GM23338 (cell line): Measurements from ENCODE around the gene ZNF512. TPM values are rescaled to one million over a fixed set of nuclear protein-coding genes. Genes with fewer than 3 reads are reported as not detected.

ENCODE experiments used
- ATAC-seq: fragments of 200-7000 bp; cut with Tn5 transposase; 3 replicates; pipeline ENCODE4 v1.9.1; 2020
- DNase-seq: peaks from one replicate; pipeline ENCODE4 v3.0.0-alpha.2; 2015; ENCODE audit warnings: low spot score
- H2AFZ ChIP-seq: fragments of 200-600 bp; sonication (generic); 2 replicates; pipeline ENCODE4 v1.8.0; 2016; ENCODE audit warnings: antibody characterized with exemption, mild to moderate bottlenecking, moderate library complexity
- H3F3A ChIP-seq: fragments of 200-600 bp; sonication (generic); replicated peaks from 2 replicates; pipeline ENCODE4 v1.8.0; 2017; ENCODE audit warnings: antibody characterized with exemption, mixed run types, low read depth
- H3K27ac ChIP-seq: fragments of 200-600 bp; sonication (generic); 2 replicates; pipeline ENCODE4 v1.6.1; 2016; ENCODE audit warnings: low read depth
- H3K27me3 ChIP-seq: fragments of 200-600 bp; sonication (generic); 2 replicates; pipeline ENCODE4 v1.8.0; 2016; ENCODE audit warnings: mild to moderate bottlenecking, mixed run types, moderate library complexity; ENCODE audit not compliant: insufficient read depth
- H3K36me3 ChIP-seq: fragments of 200-600 bp; sonication (generic); 2 replicates; pipeline ENCODE4 v1.8.0; 2016; ENCODE audit warnings: mild to moderate bottlenecking; ENCODE audit not compliant: insufficient read depth
- H3K4me1 ChIP-seq: fragments of 200-600 bp; sonication (generic); 2 replicates; pipeline ENCODE4 v1.8.0; 2016; ENCODE audit warnings: mild to moderate bottlenecking, moderate library complexity; ENCODE audit not compliant: insufficient read depth
- H3K4me2 ChIP-seq: fragments of 200-600 bp; sonication (generic); 2 replicates; pipeline ENCODE4 v1.7.1; 2017; ENCODE audit warnings: mixed run types
- H3K4me3 ChIP-seq: fragments of 200-600 bp; sonication (generic); 2 replicates; pipeline ENCODE4 v1.6.1; 2016; ENCODE audit warnings: mixed run types
- H3K79me2 ChIP-seq: fragments of 200-600 bp; sonication (generic); replicated peaks from 2 replicates; pipeline ENCODE4 v1.8.0; 2017; ENCODE audit warnings: mild to moderate bottlenecking; ENCODE audit not compliant: insufficient read depth
- H3K9me2 ChIP-seq: fragments of 200-600 bp; sonication (generic); 2 replicates; pipeline ENCODE4 v1.8.0; 2017; ENCODE audit not compliant: insufficient read depth
- H4K20me1 ChIP-seq: fragments of 200-600 bp; sonication (generic); replicated peaks from 2 replicates; pipeline ENCODE4 v1.8.0; 2017; ENCODE audit warnings: mild to moderate bottlenecking; ENCODE audit not compliant: insufficient read depth
- H3K27ac Mint-ChIP-seq: 2 replicates; pipeline ENCODE4 v1.8.0; 2020; ENCODE audit warnings: inconsistent platforms, mild to moderate bottlenecking, moderate library complexity, mixed read lengths
- H3K27me3 Mint-ChIP-seq: 3 replicates; pipeline ENCODE4 v1.8.0; 2022; ENCODE audit warnings: low read depth, mild to moderate bottlenecking, moderate library complexity, mixed read lengths, inconsistent platforms; ENCODE audit not compliant: insufficient read depth, poor library complexity
- H3K36me3 Mint-ChIP-seq: 3 replicates; pipeline ENCODE4 v1.8.0; 2021; ENCODE audit warnings: low read depth, mild to moderate bottlenecking, inconsistent platforms, moderate library complexity, mixed read lengths
- H3K4me1 Mint-ChIP-seq: 3 replicates; pipeline ENCODE4 v1.8.0; 2020; ENCODE audit warnings: mild to moderate bottlenecking, inconsistent platforms, mixed read lengths
- H3K4me3 Mint-ChIP-seq: 3 replicates; pipeline ENCODE4 v1.8.0; 2021; ENCODE audit warnings: moderate library complexity, mild to moderate bottlenecking, inconsistent platforms, mixed read lengths
- H3K9me3 Mint-ChIP-seq: 3 replicates; pipeline ENCODE4 v1.8.0; 2020; ENCODE audit warnings: moderate library complexity, mild to moderate bottlenecking, inconsistent platforms, mixed read lengths
- CREB1 ChIP-seq: fragments of 250-450 bp; sonication (Bioruptor Pico); IDR thresholded peaks from 2 replicates; pipeline ENCODE4 v1.5.0; 2020; ENCODE audit warnings: low read depth, mild to moderate bottlenecking, moderate library complexity
- EZH2 ChIP-seq: fragments of 200-600 bp; sonication (generic); IDR thresholded peaks from one replicate; pipeline ENCODE4 v1.8.0; 2017; ENCODE audit warnings: antibody characterized with exemption, mild to moderate bottlenecking, low read depth; ENCODE audit not compliant: unreplicated experiment
- EZH2phosphoT487 ChIP-seq: fragments of 200-600 bp; sonication (generic); IDR thresholded peaks from one replicate; pipeline ENCODE4 v1.8.1; 2018; ENCODE audit warnings: antibody characterized with exemption; ENCODE audit not compliant: unreplicated experiment
- JUNB ChIP-seq: IDR thresholded peaks from one replicate; pipeline ENCODE4 v1.6.1; 2016; ENCODE audit warnings: antibody characterized with exemption; ENCODE audit not compliant: unreplicated experiment
- NANOG ChIP-seq: IDR thresholded peaks from 2 replicates; pipeline ENCODE4 v1.6.1; 2016; ENCODE audit warnings: antibody characterized with exemption, borderline replicate concordance
- POLR2AphosphoS5 ChIP-seq: IDR thresholded peaks from 2 replicates; pipeline ENCODE4 v1.6.1; 2016; ENCODE audit warnings: antibody characterized with exemption, low read depth
- REST ChIP-seq: IDR thresholded peaks from one replicate; pipeline ENCODE4 v1.6.1; 2018; ENCODE audit warnings: antibody characterized with exemption; ENCODE audit not compliant: unreplicated experiment
- STAT1 ChIP-seq: IDR thresholded peaks from one replicate; pipeline ENCODE4 v1.6.1; 2016; ENCODE audit warnings: antibody characterized with exemption; ENCODE audit not compliant: unreplicated experiment
- ZNF114 ChIP-seq: fragments of 250-450 bp; sonication (Bioruptor Pico); IDR thresholded peaks from 2 replicates; pipeline ENCODE4 v1.5.0; 2020; ENCODE audit warnings: mild to moderate bottlenecking, moderate library complexity
- ZNF331 ChIP-seq: fragments of 250-450 bp; sonication (Bioruptor Pico); IDR thresholded peaks from 2 replicates; pipeline ENCODE4 v1.5.0; 2020; ENCODE audit warnings: low read depth, mild to moderate bottlenecking, moderate library complexity
- polyA plus RNA-seq: library from polyadenylated mRNA; unstranded; fragments of >200 nt; fragmentation: Nextera tagmentation; extraction: Ambion mirVana; gene quantifications from 2 replicates; pipeline ENCODE4 v1.2.1, GENCODE V29; 2016
- total RNA-seq: library from RNA; depleted of rRNA; stranded (reverse); fragments of >200 nt; shearing (Covaris generic); gene quantifications from 2 replicates; pipeline ENCODE4 v1.2.3, GENCODE V29; 2014
- TF ChIP-seq, protein P1 (sequence below), 2 experiments: fragments of 200-600 bp in 1 of 2; sonication (generic) in 1 of 2; conservative IDR thresholded peaks; 2 replicates each; pipeline versions ENCODE4 v1.5.1 to v1.6.1; 2016 to 2017; ENCODE audit warnings: antibody characterized with exemption in 2 of 2, low read depth in 2 of 2, mild to moderate bottlenecking in 2 of 2, moderate library complexity in 1 of 2
- TF ChIP-seq, protein P2 (sequence below): fragments of 250-450 bp; sonication (Bioruptor Pico); IDR thresholded peaks from 2 replicates; pipeline ENCODE4 v1.5.0; 2020; ENCODE audit warnings: mild to moderate bottlenecking, moderate library complexity

The ZNF512 gene
- total and polyA plus RNA-seq, 2 experiments from 2014 or later: 26.0 to 38.4 TPM

DNA sequence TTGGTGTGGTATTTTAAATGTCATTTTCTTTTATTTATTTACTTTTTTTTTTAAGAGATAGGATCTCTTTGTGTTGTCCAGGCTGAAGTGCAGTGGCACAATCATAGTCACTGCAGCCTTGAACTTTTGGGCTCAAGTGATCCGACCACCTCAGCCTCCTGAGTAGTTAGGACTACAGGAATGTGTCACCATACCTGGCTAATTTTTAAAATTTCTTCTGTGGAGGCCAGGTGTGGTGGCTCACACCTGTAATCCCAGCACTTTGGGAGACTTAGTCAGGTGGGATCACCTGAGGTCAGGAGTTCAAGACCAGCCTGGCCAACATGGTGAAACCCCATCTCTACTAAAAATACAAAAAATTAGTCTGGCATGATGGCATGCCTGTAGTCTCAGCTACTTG, 33.5 kb upstream of the ZNF512 start:
- Mint-ChIP-seq H3K27ac (no peak overlapping the region), H3K36me3 (peaks cover 2% of the 10 kb centered on the region; the same call in 1 of the 3 replicates), H3K4me3 (no peak overlapping the region), H3K27me3 (peaks cover 3% of the 10 kb centered on the region), H3K9me3 (peaks cover 15% of the 10 kb centered on the region), H3K4me1 (no peaks in the 10 kb centered on the region)
- H3K4me2 ChIP-seq: no peak overlapping the region
- H3K9me2 ChIP-seq: no peaks in the 10 kb centered on the region
- H4K20me1 ChIP-seq: no peaks in the 10 kb centered on the region
- H3K27me3 ChIP-seq: 0 out of 2 replicates have a peak, but pooled peaks cover 3% of the 10 kb centered on the region
- TF ChIP-seq STAT1 (no peak), EZH2phosphoT487 (no peak), ZNF114 (no peak), EZH2 (no peak), CREB1 (CRISPR knock-in tag) (no peak), NANOG (no peak), ZNF331 (CRISPR knock-in tag) (no peak)
- TF ChIP-seq, protein P1, sequence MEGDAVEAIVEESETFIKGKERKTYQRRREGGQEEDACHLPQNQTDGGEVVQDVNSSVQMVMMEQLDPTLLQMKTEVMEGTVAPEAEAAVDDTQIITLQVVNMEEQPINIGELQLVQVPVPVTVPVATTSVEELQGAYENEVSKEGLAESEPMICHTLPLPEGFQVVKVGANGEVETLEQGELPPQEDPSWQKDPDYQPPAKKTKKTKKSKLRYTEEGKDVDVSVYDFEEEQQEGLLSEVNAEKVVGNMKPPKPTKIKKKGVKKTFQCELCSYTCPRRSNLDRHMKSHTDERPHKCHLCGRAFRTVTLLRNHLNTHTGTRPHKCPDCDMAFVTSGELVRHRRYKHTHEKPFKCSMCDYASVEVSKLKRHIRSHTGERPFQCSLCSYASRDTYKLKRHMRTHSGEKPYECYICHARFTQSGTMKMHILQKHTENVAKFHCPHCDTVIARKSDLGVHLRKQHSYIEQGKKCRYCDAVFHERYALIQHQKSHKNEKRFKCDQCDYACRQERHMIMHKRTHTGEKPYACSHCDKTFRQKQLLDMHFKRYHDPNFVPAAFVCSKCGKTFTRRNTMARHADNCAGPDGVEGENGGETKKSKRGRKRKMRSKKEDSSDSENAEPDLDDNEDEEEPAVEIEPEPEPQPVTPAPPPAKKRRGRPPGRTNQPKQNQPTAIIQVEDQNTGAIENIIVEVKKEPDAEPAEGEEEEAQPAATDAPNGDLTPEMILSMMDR (conservative IDR thresholded peaks at IDR 0.05; ENCODE audit: low read depth in 2 of 2): no peak
- no peak for ATAC-seq
- no peak for DNase-seq
- no peaks in the 10 kb centered on the region for H3K36me3 ChIP-seq
- H3K4me3 ChIP-seq: no peak overlapping the region
- H2AFZ ChIP-seq: no peak overlapping the region
- no peak overlapping the region for H3K27ac ChIP-seq
- H3K79me2 ChIP-seq: no peaks in the 10 kb centered on the region
- H3F3A ChIP-seq: no peaks in the 10 kb centered on the region
- H3K4me1 ChIP-seq: no peaks in the 10 kb centered on the region

DNA sequence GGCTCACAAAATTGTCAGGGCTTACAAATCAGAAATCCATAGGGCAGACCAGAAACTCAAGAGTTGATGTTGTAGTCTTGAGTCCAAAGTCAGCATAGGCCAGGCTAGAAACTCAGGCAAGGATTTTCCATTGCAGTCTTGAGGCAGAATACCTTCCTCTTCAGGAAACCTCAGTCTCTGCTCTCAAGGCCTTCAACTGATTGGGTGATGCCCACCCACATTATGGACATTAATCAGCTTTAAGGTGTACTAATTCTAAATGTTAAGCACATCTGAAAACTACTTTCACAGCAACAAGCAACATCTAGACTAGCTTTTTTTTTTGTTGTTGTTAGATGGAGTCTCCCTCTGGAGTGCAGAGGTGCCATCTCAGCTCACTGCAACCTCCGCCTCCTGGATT, 31.3 kb upstream of the ZNF512 start:
- no peak overlapping the region for H3K27ac Mint-ChIP-seq
- H3K9me3 Mint-ChIP-seq: peaks cover 12% of the 10 kb centered on the region
- peaks cover 2% of the 10 kb centered on the region for H3K27me3 Mint-ChIP-seq
- Histone ChIP-seq H3K36me3 (no peaks in the 10 kb centered on the region), H3K4me1 (no peaks in the 10 kb centered on the region), H3K4me3 (no peak overlapping the region), H2AFZ (no peak overlapping the region), H3K79me2 (no peaks in the 10 kb centered on the region), H3K27ac (no peak overlapping the region), H3F3A (no peaks in the 10 kb centered on the region), H4K20me1 (no peaks in the 10 kb centered on the region), H3K4me2 (no peak overlapping the region), H3K27me3 (0 out of 2 replicates have a peak, but pooled peaks cover 3% of the 10 kb centered on the region), H3K9me2 (no peaks in the 10 kb centered on the region)
- ATAC-seq: no peak
- DNase-seq: no peak
- peaks cover 2% of the 10 kb centered on the region; the same call in 1 of the 3 replicates for H3K36me3 Mint-ChIP-seq
- H3K4me1 Mint-ChIP-seq: no peaks in the 10 kb centered on the region
- H3K4me3 Mint-ChIP-seq: no peak overlapping the region
- TF ChIP-seq JUNB (no peak), CREB1 (CRISPR knock-in tag) (no peak), EZH2phosphoT487 (no peak), REST (no peak), POLR2AphosphoS5 (no peak), EZH2 (no peak)
- TF ChIP-seq, protein P2, sequence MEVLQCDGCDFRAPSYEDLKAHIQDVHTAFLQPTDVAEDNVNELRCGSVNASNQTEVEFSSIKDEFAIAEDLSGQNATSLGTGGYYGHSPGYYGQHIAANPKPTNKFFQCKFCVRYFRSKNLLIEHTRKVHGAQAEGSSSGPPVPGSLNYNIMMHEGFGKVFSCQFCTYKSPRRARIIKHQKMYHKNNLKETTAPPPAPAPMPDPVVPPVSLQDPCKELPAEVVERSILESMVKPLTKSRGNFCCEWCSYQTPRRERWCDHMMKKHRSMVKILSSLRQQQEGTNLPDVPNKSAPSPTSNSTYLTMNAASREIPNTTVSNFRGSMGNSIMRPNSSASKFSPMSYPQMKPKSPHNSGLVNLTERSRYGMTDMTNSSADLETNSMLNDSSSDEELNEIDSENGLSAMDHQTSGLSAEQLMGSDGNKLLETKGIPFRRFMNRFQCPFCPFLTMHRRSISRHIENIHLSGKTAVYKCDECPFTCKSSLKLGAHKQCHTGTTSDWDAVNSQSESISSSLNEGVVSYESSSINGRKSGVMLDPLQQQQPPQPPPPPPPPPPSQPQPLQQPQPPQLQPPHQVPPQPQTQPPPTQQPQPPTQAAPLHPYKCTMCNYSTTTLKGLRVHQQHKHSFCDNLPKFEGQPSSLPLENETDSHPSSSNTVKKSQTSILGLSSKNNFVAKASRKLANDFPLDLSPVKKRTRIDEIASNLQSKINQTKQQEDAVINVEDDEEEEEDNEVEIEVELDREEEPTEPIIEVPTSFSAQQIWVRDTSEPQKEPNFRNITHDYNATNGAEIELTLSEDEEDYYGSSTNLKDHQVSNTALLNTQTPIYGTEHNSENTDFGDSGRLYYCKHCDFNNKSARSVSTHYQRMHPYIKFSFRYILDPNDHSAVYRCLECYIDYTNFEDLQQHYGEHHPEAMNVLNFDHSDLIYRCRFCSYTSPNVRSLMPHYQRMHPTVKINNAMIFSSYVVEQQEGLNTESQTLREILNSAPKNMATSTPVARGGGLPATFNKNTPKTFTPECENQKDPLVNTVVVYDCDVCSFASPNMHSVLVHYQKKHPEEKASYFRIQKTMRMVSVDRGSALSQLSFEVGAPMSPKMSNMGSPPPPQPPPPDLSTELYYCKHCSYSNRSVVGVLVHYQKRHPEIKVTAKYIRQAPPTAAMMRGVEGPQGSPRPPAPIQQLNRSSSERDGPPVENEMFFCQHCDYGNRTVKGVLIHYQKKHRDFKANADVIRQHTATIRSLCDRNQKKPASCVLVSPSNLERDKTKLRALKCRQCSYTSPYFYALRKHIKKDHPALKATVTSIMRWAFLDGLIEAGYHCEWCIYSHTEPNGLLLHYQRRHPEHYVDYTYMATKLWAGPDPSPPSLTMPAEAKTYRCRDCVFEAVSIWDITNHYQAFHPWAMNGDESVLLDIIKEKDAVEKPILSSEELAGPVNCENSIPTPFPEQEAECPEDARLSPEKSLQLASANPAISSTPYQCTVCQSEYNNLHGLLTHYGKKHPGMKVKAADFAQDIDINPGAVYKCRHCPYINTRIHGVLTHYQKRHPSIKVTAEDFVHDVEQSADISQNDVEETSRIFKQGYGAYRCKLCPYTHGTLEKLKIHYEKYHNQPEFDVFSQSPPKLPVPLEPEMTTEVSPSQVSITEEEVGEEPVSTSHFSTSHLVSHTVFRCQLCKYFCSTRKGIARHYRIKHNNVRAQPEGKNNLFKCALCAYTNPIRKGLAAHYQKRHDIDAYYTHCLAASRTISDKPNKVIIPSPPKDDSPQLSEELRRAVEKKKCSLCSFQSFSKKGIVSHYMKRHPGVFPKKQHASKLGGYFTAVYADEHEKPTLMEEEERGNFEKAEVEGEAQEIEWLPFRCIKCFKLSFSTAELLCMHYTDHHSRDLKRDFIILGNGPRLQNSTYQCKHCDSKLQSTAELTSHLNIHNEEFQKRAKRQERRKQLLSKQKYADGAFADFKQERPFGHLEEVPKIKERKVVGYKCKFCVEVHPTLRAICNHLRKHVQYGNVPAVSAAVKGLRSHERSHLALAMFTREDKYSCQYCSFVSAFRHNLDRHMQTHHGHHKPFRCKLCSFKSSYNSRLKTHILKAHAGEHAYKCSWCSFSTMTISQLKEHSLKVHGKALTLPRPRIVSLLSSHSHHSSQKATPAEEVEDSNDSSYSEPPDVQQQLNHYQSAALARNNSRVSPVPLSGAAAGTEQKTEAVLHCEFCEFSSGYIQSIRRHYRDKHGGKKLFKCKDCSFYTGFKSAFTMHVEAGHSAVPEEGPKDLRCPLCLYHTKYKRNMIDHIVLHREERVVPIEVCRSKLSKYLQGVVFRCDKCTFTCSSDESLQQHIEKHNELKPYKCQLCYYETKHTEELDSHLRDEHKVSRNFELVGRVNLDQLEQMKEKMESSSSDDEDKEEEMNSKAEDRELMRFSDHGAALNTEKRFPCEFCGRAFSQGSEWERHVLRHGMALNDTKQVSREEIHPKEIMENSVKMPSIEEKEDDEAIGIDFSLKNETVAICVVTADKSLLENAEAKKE (CRISPR knock-in tag): no peak
